Stimulated activated CD4-positive, alpha-beta T cell treated with anti-CD3 and anti-CD28 coated beads, Interleukin-4, amount 100 ng/mL, for 24 hours (primary cell): ENCODE data around the gene STOX2.
"Not testable (repeated sequence)": the region's sequence is repeated elsewhere in the genome, so short reads cannot be mapped to it uniquely, and the experiment has no call there.

Experiments
- DNase-seq: peaks from one replicate; pipeline ENCODE4 v3.0.0-alpha.2; 2020

Gene STOX2

DNA sequence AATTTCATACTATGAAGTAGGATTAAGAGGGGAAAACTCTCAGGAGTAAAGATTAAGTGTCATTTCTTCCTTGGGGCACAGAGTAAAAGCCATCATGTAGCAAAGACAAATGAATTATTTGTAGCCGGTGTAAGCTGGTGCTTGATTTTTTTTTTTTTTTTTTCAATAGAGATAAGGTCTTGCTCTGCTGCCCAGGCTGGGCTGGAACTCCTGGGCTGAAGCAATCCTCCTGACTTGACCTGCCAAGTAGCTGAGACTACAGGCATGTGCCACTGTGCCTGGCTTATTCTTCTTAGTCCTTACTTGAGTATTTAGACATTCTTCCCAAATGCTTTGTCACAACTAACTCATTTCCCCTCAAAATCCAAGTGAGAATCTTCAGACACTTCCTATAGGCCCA is 125.7 kb downstream of the STOX2 start:
- DNase-seq = no peak

DNA sequence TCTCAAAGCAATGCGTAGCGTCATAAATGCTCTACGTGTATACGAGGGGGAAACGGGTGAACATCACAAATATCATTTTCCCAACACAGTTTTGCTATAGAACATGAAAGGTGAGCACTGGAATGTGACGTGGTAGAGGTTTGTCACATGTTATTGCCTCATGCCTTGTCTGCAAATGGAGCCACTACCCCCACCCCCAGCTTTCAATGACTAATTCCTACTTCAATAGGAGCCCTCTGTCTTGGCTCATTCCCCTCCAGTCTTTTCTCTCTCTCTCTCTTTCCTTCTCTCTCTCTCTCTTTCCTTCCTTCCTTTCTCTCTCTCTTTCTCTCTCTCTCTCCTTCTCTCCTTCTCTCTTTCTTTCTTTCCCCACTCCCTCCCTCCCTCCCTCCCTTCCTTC is 127.0 kb downstream of the STOX2 start:
- DNase-seq = no peak

DNA sequence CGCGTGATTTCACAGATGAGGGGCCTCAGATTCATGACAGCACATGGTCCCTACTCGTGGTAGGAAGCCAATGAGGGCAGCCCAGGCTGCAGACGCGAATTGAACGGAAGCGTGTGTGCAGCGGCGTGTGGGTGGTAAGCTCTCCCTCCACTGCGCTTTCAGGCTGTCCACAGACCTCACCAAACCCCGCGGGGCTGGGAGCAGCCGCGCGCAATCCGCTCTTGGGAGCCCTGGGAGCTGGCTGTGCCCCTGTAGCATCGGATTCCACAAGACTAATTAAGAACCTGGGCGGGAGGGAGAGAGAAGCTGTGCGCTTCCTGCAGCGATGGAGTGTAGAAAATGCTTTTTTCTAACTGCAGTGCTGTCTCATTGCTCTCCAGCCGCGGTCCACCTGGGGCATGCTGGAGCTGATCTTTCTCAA is 134.9 kb downstream of the STOX2 start:
- no peak for DNase-seq

DNA sequence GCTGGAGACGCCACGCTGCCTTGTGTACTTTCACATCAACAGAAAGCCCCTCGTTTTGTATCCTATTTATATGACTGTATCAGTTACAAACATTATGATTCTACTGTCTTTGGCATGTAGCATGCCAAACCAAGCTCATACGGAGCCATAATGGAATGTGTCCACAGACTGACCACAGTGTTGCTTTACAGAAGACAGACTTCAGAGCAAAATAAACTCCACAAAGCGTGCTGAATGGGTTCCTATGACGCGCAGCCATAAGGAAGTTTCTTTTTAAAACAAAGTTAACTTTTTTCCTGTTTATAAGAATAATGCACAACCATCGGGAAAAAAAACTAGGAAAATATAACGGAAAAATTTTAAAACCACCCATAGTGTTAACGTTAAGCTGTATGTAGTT is 136.0 kb downstream of the STOX2 start:
- DNase-seq = no peak

DNA sequence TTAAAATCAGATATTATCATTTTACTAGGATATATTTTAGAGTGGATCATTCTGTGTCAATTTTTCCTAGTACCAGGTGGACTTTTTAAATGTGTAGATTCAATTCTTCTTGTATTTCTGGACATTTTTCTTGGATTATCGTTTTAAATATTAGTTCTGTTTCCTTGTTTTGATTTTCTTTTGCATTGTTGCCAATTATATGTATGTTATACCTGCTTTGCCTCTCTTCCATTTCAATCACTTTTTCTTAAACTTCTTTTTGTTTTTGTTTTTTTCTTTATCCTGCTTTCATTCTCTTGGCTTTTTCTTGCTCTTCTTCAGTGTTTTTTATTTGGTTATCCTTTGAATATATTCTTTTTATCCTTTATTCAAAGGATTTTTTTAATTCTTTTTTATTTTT is 141.0 kb downstream of the STOX2 start:
- DNase-seq = no peak

DNA sequence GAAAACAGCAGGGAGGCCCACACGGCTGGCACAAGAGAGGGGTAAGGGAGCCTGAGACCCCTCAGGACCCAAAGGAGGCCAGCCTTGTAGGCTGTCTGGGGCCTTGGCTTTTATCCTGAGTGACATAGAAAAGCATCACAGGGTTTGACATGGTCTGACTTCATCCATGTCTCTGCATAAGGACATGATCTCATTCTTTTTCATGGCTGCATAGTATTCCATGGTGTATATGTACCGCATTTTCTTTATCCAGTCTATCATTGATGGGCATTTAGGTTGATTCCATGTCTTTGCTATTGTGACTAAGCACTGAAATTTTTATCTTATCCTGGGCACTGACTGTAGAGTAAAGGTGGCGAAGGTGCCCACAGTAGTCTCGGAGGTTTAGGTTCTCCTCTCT is 146.2 kb downstream of the STOX2 start:
- DNase-seq = not testable (repeated sequence)

DNA sequence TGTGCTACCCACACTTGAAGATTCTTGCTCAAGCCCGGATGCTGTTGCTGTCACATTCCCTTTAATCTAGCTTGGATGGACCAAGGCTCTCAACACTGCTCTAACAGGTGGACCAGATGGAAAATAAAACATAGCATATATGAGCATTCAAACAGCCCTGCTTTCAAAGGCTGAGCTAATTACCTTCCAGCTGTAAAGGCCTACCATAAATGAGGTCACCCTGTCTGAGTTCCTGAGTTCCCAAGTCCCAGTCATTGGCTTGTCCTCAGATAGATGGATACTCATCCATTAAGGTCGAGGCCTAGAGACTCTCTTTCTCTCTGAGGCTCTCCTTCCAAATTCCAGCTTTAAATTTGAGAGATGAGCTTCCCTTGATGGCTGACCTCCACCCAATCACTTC is 147.5 kb downstream of the STOX2 start:
- DNase-seq = no peak

DNA sequence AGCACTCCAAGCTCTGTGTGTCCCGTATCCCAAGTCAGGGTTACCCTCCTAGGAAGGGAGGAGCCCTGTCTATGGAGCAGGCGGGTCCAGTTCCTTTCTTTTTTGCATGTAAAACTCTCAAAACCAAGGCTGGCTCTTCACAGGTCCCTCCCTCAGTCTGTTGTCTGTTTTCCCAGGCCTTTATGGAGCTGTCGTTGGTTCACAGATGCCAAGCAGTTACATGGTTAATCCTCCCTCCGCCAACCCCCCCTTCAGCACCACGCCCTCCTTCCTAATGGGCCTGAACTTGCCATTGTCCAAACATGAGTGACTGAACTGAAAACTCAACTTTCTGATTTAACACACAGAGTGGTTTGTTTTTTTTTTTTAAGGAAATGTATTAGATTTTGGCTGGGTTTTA is 148.3 kb downstream of the STOX2 start:
- no peak for DNase-seq

DNA sequence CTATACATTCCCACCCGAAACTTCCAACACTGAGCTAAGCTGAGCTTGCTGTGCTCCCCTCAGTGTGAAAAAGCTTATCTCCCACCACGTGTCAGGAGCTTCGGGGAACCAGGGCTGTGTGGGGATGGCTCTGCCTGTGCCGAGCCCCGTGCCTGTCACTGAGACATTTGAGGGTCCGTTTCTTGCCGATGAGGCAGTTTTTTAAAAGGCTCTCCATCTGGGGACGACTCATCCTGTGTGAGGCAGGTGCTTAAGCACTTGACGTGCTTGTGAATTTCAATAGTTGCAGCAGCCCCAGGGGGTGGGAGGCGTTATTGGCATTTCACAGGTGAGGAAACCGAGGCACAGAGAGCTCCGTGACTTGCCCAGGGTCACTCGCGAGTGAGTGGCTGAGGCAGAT is 151.8 kb downstream of the STOX2 start:
- DNase-seq = no peak

DNA sequence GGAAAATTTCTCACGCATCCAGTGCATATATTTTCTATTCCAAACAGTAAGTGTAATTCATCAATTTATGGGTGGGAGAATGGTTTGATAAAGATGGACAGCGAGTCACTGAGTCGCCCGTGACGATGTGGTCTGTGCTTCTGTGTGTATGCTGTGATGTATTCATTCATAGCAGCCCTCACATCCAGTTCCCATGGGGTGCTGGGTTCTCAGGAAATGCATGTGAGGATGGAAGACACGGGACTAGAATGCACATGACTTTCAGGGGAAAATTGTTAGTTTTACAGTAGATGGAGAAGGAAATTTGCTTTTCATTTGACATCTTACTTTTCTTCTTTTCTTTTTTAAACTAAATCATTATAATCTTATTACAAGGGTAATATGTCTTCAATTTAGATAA is 152.9 kb downstream of the STOX2 start:
- no peak for DNase-seq

DNA sequence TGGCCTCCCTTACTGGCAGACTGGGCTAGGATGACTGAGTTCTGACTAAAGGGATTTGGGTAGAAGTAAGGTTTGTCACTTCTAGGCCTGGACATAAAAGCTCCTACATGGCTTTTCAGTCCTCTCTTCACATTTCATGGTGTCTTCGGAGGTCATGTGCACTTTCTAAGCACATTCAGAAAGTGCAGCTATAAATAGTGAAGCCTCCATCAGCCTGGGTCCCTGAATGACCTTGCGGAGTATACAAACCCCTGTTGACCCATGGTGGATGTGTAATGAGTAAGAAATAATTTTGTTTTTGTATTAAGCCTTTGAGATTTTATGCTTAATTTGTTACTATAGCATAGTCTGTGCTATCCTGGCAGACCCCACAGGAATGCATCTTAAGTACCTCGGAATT is 154.0 kb downstream of the STOX2 start:
- DNase-seq = no peak

DNA sequence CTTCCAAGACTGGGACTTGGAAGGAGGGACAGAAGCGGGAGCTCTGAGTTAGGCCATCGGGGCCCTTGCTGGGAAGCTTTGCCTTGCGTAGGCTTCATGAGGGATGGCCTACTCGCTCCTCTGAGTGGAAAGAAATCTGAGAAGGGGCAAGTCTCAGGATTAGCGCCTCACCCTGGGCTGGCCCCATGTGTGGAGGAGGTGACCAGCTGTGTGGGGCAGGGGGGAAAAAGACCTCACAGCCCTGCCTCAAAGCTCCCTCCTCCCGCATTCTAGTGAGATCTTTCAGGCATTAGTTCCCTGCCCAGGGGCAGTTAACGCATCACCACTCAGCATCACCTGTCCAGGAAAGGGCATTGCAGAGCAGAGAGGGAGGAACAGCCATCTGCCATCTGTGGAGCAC is 156.5 kb downstream of the STOX2 start:
- DNase-seq = no peak

DNA sequence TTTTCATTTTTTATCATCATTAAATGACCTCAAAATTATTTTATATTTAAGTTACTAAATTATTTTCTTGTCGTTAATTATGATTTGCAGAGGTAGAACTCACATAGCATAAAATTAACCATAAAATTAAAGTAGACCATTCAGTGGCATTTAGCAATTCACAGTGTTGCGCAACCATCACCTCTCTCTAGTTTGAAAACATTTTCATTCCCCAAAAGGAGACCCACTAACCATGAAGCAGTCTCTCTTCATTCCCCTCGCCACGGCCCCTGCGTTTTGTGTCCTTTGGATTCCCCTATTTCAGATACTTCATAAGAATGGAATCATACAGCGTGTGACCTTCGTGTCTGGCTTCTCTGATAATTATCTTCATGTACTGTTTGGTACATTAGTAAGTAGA is 157.7 kb downstream of the STOX2 start:
- DNase-seq = no peak

DNA sequence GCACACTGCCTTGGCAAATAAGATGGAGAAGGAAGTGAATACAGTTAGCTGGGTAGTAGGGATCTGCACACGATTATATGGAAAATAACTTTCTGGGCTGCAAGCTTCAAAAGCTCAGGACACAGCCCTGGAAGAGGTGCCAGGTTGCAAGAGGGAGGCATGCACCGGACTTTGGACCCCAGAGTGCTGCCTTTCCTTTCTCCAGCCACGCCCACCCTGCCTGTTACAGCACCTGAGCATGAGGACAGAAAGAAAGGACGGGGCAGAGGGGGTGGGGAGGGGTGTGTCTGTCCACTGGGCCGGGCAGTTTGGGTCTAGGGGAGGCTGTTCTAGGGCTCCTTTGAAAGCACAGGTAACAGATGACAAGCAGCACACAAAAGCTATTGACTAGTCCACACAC is 159.8 kb downstream of the STOX2 start:
- DNase-seq = no peak

DNA sequence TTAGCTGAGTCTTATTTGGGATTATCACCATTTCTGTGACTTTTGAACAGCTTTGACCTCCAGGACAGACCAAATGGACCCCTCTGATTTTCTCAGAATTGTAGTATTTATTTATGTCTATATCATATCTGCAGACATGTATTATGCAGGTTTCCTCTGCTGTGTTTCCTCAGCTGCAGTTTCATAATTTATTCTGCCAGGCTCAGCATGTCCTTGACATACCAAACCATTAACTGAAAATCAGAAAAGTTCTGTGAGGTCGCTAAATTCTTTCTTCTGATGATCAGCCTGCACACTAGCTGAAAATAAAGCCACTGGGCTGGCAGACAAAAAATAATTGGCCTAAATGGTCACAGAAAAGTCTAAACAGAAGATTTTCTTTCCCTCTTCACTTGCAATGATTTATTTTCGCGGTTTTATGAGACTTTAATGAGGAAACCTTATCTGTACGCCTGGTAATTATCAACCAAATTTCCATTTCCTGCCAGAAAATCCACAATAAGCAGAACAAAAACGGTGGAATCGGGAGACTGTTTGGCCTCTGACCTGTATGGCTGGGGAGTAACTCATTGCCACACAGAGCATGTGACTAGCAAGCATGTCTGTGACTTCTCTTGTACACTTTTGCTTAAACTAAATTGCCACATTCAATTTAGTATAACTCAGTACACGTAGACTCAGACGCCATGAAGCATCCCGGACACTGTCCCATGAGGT is 161.6 kb downstream of the STOX2 start:
- no peak for DNase-seq

DNA sequence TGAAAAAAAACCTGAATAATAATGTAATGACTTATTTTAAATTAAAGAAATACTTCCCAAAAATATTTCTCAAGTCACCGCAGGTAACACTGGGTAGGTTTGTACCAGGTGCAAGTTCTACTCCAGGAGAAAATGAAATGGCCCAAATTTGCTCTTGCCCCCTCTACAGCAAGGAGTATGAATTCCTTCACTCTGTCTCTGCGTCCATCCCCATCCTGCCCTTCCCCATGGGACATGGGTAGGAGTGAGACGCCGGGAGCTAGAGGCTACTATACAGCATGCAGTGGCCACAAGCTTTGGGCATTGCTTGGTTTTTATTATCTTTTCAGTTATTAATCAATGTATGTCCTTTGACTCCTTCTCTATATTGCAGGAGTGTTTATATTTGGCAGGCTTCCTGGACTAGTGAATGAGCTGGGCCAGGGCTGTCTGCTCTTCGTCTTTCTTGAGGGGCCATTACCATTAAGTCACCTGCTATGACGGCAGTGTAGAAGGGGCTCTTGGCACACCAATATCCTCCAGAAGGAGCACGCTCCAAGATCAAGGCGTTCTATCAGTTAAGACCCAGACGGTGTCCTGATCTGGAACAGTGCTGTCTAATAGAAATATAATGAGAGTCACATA is 162.9 kb downstream of the STOX2 start:
- DNase-seq = no peak
